ENCODE results near the gene NFX1. TPM values are rescaled to one million over a fixed set of nuclear protein-coding genes. Genes with fewer than 3 reads are reported as not detected.

The NFX1 gene
- total and polyA plus RNA-seq, 9 of the 15 experiments (the other 6 are each of a cell fraction or from before 2014, with no cell fraction given), result 8.8 to 38.9 (median 26.8) TPM

GRCh38 chr9:33246269-33246860, 44.0 kb upstream of the NFX1 start:
- no peaks in the 10 kb centered on the region; a peak in 2 of 5 replicates for H3K4me1 ChIP-seq (replicated peaks in 1 of 2; ENCODE audit: control insufficient read depth in 2 of 2, insufficient read depth in 2 of 2, low read length in 2 of 2)
- H3K9ac ChIP-seq (ENCODE audit: insufficient read depth in 1 of 2, low read depth in 2 of 2, low read length in 2 of 2), result no peak overlapping the region
- H3K4me2 ChIP-seq (ENCODE audit: insufficient read depth, low read length), result no peak overlapping the region
- H4K20me1 ChIP-seq (replicated peaks; ENCODE audit: control insufficient read depth, insufficient read depth, low read length), result no peaks in the 10 kb centered on the region; the same call in 1 of the 2 replicates
- DNase-seq (ENCODE audit: extremely low read depth in 1 of 4, low spot score in 3 of 4) (no peak), ATAC-seq (no peak), FAIRE-seq (no peak)
- POLR2A ChIA-PET, result interaction anchor here (1.4 kb wide), 1 partner anchor 16 kb away, joined by 3 read pairs; no protein-coding TSS in a partner anchor
- H3K27ac ChIP-seq (ENCODE audit: extremely low read depth, low read depth, low read length), result no peak overlapping the region
- H3K36me3 ChIP-seq (ENCODE audit: control insufficient read depth, insufficient read depth, low read length), result 0 out of 3 replicates have a peak, but pooled peaks cover 5% of the 10 kb centered on the region
- BruUV-seq (replicated peaks), result no TSS peak
- intact Hi-C loops (cut with micrococcal nuclease) (no loop called here), in situ Hi-C loops (cut with MboI) (loop anchor here (25.0 kb wide), 2 partner anchors 684 to 859 kb away; partner anchors contain the start of genes ACO1, NDUFB6, SMIM27 and TOPORS)
- no peaks in the 10 kb centered on the region for H3K9me3 ChIP-seq (replicated peaks; ENCODE audit: control insufficient read depth, insufficient read depth, low read depth, low read length)
- no peaks in the 10 kb centered on the region for H3K79me2 ChIP-seq (ENCODE audit: control insufficient read depth, insufficient read depth, low read length)
- CTCF ChIA-PET (ENCODE audit: low intra/inter-chr PET ratio), result no interaction called here
- H3K27me3 ChIP-seq (ENCODE audit: control insufficient read depth in 2 of 2, insufficient read depth in 2 of 2, low read length in 2 of 2), result no peaks in the 10 kb centered on the region
- no peak overlapping the region for H3K4me3 ChIP-seq
- 81% methylated on average over 9 of the region's 9 CpGs for WGBS (ENCODE audit: insufficient coverage, low coverage, missing lambda C conversion rate)
- no peaks in the 10 kb centered on the region for H3K9me1 ChIP-seq (ENCODE audit: control insufficient read depth, insufficient read depth, low read length)
- no peak for TF ChIP-seq CREM (IDR thresholded peaks at IDR 0.05; ENCODE audit: low read depth)
- TF ChIP-seq HMGN3 (IDR thresholded peaks at IDR 0.05; ENCODE audit: borderline replicate concordance, extremely low read depth, insufficient read length, low read depth, low read length), result no peak
- no peak for TF ChIP-seq HLTF (IDR thresholded peaks at IDR 0.05)
- TF ChIP-seq SAFB (IDR thresholded peaks at IDR 0.05; ENCODE audit: borderline replicate concordance, low read depth, low read length), result no peak
- no peak for TF ChIP-seq SP1 (CRISPR knock-in tag; IDR thresholded peaks at IDR 0.05)
- TF ChIP-seq ZBTB43 (CRISPR knock-in tag; IDR thresholded peaks at IDR 0.05), result no peak
- TF ChIP-seq RFX7 (CRISPR knock-in tag; IDR thresholded peaks at IDR 0.05), result no peak
- TF ChIP-seq MAZ (CRISPR knock-in tag; conservative IDR thresholded peaks at IDR 0.05 in 1 of 2, IDR thresholded peaks at IDR 0.05 in 1 of 2), result no peak
- TF ChIP-seq ZFP30 (CRISPR knock-in tag; IDR thresholded peaks at IDR 0.05; ENCODE audit: borderline replicate concordance), result no peak
- no peak for TF ChIP-seq RCOR1 (IDR thresholded peaks at IDR 0.05; ENCODE audit: borderline replicate concordance in 1 of 2, low read depth in 2 of 2, low read length in 2 of 2)
- TF ChIP-seq ELF2 (CRISPR knock-in tag; IDR thresholded peaks at IDR 0.05), result no peak
- no peak overlapping the region for H2AFZ ChIP-seq (ENCODE audit: low read depth, low read length)

All from K562 (cell line).